NB4 (cell line): ENCODE data around the gene TCP11L1.

Source experiments
- DNase-seq: peaks from one replicate; pipeline ENCODE4 v3.0.0; 2010; ENCODE audit warnings: low read depth
- H3K4me3 ChIP-seq: one replicate; pipeline ENCODE4 v1.5.1; 2011; ENCODE audit warnings: mild to moderate bottlenecking, low read depth, low read length, moderate library complexity
- MAX ChIP-seq: IDR thresholded peaks from 2 replicates; pipeline ENCODE4 v1.6.1; 2011; ENCODE audit warnings: low read depth, low read length
- MYC ChIP-seq: IDR thresholded peaks from 2 replicates; pipeline ENCODE4 v1.6.1; 2011; ENCODE audit warnings: low read depth, low read length
- POLR2A ChIP-seq: IDR thresholded peaks from 2 replicates; pipeline ENCODE4 v1.6.1; 2011; ENCODE audit warnings: mild to moderate bottlenecking; ENCODE audit not compliant: insufficient read length; ENCODE audit errors: extremely low read depth
- TF ChIP-seq, protein P1 (sequence below): IDR thresholded peaks from one replicate; pipeline ENCODE4 v1.5.1; 2012; ENCODE audit warnings: low read depth, low read length

The TCP11L1 gene

DNA sequence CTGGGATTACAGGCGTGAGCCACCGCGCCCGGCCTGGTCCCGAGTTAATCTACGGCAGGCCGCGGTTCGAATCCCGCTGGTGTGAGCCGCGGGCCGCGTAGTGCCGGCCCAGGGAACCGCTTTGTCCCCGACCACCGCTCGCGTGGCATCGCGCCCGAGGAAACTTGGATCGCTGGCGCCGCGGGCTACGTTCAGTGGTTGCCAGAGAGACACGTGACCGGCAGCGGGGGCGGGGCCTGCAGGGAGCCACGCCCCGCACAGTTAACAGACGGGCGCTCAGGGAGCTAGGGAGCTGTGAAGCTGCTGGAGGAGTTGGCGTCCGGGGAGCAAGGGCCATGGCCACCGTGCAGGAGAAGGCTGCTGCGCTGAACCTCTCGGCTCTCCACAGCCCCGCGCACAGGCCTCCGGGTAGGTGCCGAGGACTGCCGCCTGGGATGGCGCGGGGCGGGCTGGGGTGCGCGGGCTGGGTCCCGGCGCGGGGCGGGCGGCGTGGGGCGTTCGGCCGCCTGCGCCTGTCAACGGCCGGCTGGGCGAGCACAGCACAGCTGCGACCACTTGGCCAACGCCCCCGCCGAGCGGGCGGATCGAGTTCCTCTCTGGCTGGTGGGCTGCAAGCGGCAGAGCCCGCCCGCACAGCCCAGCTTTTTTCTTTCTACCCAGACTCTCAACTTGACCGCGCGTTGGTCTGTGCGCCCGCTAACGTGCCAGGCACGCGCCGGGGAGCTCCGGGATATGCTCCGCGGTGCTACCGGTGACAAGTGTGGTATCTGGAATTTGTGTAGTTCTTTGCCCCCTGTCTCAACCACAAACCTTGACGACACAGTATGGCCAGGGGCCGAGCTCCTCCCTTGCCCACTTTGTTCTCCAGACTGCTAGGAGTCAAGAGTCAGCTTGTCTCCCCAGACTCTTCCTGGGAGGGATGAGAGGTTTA lies 23.5 kb upstream of the TCP11L1 start, which contains the start of gene DEPDC7:
Gene DEPDC7 (plus strand): TSS at position 258 of the 931 bp plus-strand sequence. CDS start 78 bp downstream, at position 336.
- peak; percentile 87 for DNase-seq
- peak within 1 kb of the TSS; percentile 77 for H3K4me3 ChIP-seq

GRCh38 chr11:33016654-33017053 lies 22.7 kb upstream of the TCP11L1 start:
- peak; percentile 22 for DNase-seq
- peak overlapping the region; percentile 77 for H3K4me3 ChIP-seq
- TF ChIP-seq MAX (no peak), POLR2A (no peak), MYC (no peak)
- TF ChIP-seq, protein P1, sequence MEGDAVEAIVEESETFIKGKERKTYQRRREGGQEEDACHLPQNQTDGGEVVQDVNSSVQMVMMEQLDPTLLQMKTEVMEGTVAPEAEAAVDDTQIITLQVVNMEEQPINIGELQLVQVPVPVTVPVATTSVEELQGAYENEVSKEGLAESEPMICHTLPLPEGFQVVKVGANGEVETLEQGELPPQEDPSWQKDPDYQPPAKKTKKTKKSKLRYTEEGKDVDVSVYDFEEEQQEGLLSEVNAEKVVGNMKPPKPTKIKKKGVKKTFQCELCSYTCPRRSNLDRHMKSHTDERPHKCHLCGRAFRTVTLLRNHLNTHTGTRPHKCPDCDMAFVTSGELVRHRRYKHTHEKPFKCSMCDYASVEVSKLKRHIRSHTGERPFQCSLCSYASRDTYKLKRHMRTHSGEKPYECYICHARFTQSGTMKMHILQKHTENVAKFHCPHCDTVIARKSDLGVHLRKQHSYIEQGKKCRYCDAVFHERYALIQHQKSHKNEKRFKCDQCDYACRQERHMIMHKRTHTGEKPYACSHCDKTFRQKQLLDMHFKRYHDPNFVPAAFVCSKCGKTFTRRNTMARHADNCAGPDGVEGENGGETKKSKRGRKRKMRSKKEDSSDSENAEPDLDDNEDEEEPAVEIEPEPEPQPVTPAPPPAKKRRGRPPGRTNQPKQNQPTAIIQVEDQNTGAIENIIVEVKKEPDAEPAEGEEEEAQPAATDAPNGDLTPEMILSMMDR: no peak

More for the DNA sequence above, 23.5 kb upstream of the TCP11L1 start, which contains the start of gene DEPDC7:
- TF ChIP-seq POLR2A: no peak
- TF ChIP-seq, protein P1: no peak
- no peak; the same call in 1 of the 2 replicates for TF ChIP-seq MYC
- TF ChIP-seq MAX: peak; percentile 71

DNA sequence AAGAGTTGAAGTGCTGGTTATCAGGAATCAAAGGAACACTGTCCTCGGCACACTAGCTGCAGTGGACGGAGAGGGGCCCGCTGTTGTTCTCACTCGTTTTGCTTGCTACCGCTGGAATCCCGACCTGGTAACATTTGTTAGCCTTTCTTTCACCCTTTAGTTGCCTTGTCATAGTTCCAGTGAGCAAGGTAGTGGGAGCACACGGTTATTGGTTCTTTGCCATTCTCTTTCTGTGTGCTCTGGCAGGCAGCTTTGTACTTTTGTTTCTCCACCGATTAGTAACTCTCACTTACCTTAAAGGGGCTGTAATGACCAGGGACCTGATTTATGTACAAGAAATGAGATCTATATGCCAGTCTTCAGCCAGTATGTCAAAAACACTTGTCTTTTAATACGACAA lies 21.9 kb upstream of the TCP11L1 start:
- TF ChIP-seq, protein P1: no peak
- TF ChIP-seq MAX (no peak), POLR2A (no peak), MYC (no peak)
- peak overlapping the region; percentile 77 for H3K4me3 ChIP-seq
- DNase-seq: no peak

- no peak for TF ChIP-seq MYC
- TF ChIP-seq, protein P1: no peak
- no peak for TF ChIP-seq POLR2A
- no peak for TF ChIP-seq MAX
- no peak overlapping the region for H3K4me3 ChIP-seq
- no peak for DNase-seq
Measured at GRCh38 chr11:33017965-33018364, 21.4 kb upstream of the TCP11L1 start.

DNA sequence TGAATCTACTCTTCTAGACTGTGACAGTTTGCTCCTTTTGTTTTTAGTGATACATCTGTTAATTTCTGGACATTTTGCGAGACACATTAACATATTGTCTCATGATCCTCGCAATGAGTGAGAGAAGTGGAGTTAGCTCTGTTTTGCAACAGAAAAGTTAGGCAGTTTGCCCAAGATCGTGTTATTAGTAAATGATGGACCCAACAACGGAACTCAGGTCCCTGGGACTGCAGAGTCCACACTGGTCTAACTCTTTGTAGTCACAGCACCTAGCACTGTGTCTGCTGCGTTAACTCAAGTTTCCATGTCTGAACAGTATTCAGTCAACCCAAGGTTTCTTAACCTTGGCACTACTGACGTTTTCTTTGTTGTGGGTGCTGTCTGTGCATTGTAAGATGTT lies 20.5 kb upstream of the TCP11L1 start:
- H3K4me3 ChIP-seq: no peak overlapping the region
- TF ChIP-seq POLR2A (no peak), MYC (no peak), MAX (no peak)
- TF ChIP-seq, protein P1: no peak
- DNase-seq: no peak
